Measurements from ENCODE around the gene DCP1B.

DCP1B gene

GRCh38 chr12:2004113-2004929, at the start of gene DCP1B:
DCP1B (minus strand) TSS chr12:2004457; CDS start chr12:2004431, 26 bp downstream.
- H3K4me3 Mint-ChIP-seq = peak within 1 kb of the TSS; percentile 95
- peaks cover 28% of the 10 kb centered on the region for H3K4me1 Mint-ChIP-seq
- no peaks in the 10 kb centered on the region for H3K36me3 Mint-ChIP-seq
- no peaks in the 10 kb centered on the region for H3K9me3 Mint-ChIP-seq
- peak within 1 kb of the TSS; percentile 93 for H3K27ac Mint-ChIP-seq
- no peaks in the 10 kb centered on the region for H3K27me3 Mint-ChIP-seq
- peak; percentile 100 for ATAC-seq

- Mint-ChIP-seq H3K9me3 (no peaks in the 10 kb centered on the region), H3K27me3 (peaks cover 61% of the 10 kb centered on the region), H3K4me1 (peaks cover 21% of the 10 kb centered on the region), H3K36me3 (no peaks in the 10 kb centered on the region), H3K27ac (no peak overlapping the region), H3K4me3 (no peak overlapping the region)
- no peak for ATAC-seq
Measured at GRCh38 chr12:2053691-2054090, 49.4 kb upstream of the DCP1B start.

GRCh38 chr12:2052826-2053678, 48.8 kb upstream of the DCP1B start, which contains the start of gene CACNA1C:
CACNA1C (plus strand) TSS chr12:2052987; CDS start chr12:2053563, 576 bp downstream.
- peak within 1 kb of the TSS; percentile 69 for H3K4me3 Mint-ChIP-seq
- H3K4me1 Mint-ChIP-seq = peaks cover 21% of the 10 kb centered on the region
- H3K27me3 Mint-ChIP-seq = peaks cover 60% of the 10 kb centered on the region
- H3K36me3 Mint-ChIP-seq = no peaks in the 10 kb centered on the region
- no peak within 1 kb of the TSS for H3K27ac Mint-ChIP-seq
- H3K9me3 Mint-ChIP-seq = no peaks in the 10 kb centered on the region
- ATAC-seq = peak; percentile 61

GRCh38 chr12:2051700-2052621, 47.7 kb upstream of the DCP1B start:
- H3K9me3 Mint-ChIP-seq = no peaks in the 10 kb centered on the region

GRCh38 chr12:2049604-2050540, 45.6 kb upstream of the DCP1B start:
- H3K4me1 Mint-ChIP-seq = peaks cover 26% of the 10 kb centered on the region
- no peak overlapping the region for H3K27ac Mint-ChIP-seq
- ATAC-seq = no peak
- no peaks in the 10 kb centered on the region for H3K36me3 Mint-ChIP-seq
- H3K27me3 Mint-ChIP-seq = peaks cover 32% of the 10 kb centered on the region
- H3K4me3 Mint-ChIP-seq = no peak overlapping the region
- no peaks in the 10 kb centered on the region for H3K9me3 Mint-ChIP-seq

More at GRCh38 chr12:2051700-2052621, 47.7 kb upstream of the DCP1B start:
- H3K27me3 Mint-ChIP-seq = peaks cover 49% of the 10 kb centered on the region
- no peaks in the 10 kb centered on the region for H3K36me3 Mint-ChIP-seq
- H3K4me3 Mint-ChIP-seq = peak overlapping the region; percentile 67
- peaks cover 21% of the 10 kb centered on the region for H3K4me1 Mint-ChIP-seq
- no peak overlapping the region for H3K27ac Mint-ChIP-seq
- no peak for ATAC-seq

- Mint-ChIP-seq H3K27me3 (peaks cover 32% of the 10 kb centered on the region), H3K27ac (no peak overlapping the region), H3K9me3 (no peaks in the 10 kb centered on the region), H3K36me3 (no peaks in the 10 kb centered on the region), H3K4me1 (peaks cover 21% of the 10 kb centered on the region), H3K4me3 (no peak overlapping the region)
- ATAC-seq = no peak
Measured at GRCh38 chr12:2047752-2048151, 43.5 kb upstream of the DCP1B start.

- ATAC-seq = no peak
Measured at GRCh38 chr12:2046957-2047356, 42.7 kb upstream of the DCP1B start.

GRCh38 chr12:2044165-2044564, 39.9 kb upstream of the DCP1B start:
- no peak overlapping the region for H3K4me3 Mint-ChIP-seq
- no peak overlapping the region for H3K27ac Mint-ChIP-seq
- peaks cover 28% of the 10 kb centered on the region for H3K27me3 Mint-ChIP-seq
- H3K9me3 Mint-ChIP-seq = no peaks in the 10 kb centered on the region
- H3K4me1 Mint-ChIP-seq = peaks cover 5% of the 10 kb centered on the region
- H3K36me3 Mint-ChIP-seq = no peaks in the 10 kb centered on the region
- no peak for ATAC-seq

More at GRCh38 chr12:2046957-2047356, 42.7 kb upstream of the DCP1B start:
- Mint-ChIP-seq H3K27me3 (peaks cover 37% of the 10 kb centered on the region), H3K4me1 (peaks cover 20% of the 10 kb centered on the region), H3K36me3 (no peaks in the 10 kb centered on the region), H3K9me3 (no peaks in the 10 kb centered on the region), H3K4me3 (no peak overlapping the region), H3K27ac (no peak overlapping the region)

- H3K27me3 Mint-ChIP-seq = peaks cover 35% of the 10 kb centered on the region
- H3K27ac Mint-ChIP-seq = no peak overlapping the region
- H3K4me1 Mint-ChIP-seq = peaks cover 5% of the 10 kb centered on the region
- H3K4me3 Mint-ChIP-seq = no peak overlapping the region
- no peaks in the 10 kb centered on the region for H3K9me3 Mint-ChIP-seq
- ATAC-seq = no peak
- H3K36me3 Mint-ChIP-seq = no peaks in the 10 kb centered on the region
Measured at GRCh38 chr12:2043054-2043453, 38.8 kb upstream of the DCP1B start.

- Mint-ChIP-seq H3K9me3 (no peaks in the 10 kb centered on the region), H3K4me3 (no peak overlapping the region), H3K4me1 (peaks cover 14% of the 10 kb centered on the region), H3K27ac (no peak overlapping the region), H3K36me3 (no peaks in the 10 kb centered on the region), H3K27me3 (peaks cover 66% of the 10 kb centered on the region)
- no peak for ATAC-seq
Measured at GRCh38 chr12:2039034-2039433, 34.8 kb upstream of the DCP1B start.

- H3K27me3 Mint-ChIP-seq = peaks cover 81% of the 10 kb centered on the region
- H3K4me3 Mint-ChIP-seq = peak overlapping the region; percentile 69
- H3K36me3 Mint-ChIP-seq = no peaks in the 10 kb centered on the region
- no peak overlapping the region for H3K27ac Mint-ChIP-seq
- ATAC-seq = no peak
- H3K9me3 Mint-ChIP-seq = no peaks in the 10 kb centered on the region
- H3K4me1 Mint-ChIP-seq = peaks cover 14% of the 10 kb centered on the region
Measured at GRCh38 chr12:2035431-2036055, 31.3 kb upstream of the DCP1B start.

- ATAC-seq = peak; percentile 93
- no peaks in the 10 kb centered on the region for H3K36me3 Mint-ChIP-seq
- peaks cover 76% of the 10 kb centered on the region for H3K27me3 Mint-ChIP-seq
- peak overlapping the region; percentile 69 for H3K4me3 Mint-ChIP-seq
- no peak overlapping the region for H3K27ac Mint-ChIP-seq
- peaks cover 14% of the 10 kb centered on the region for H3K4me1 Mint-ChIP-seq
- H3K9me3 Mint-ChIP-seq = no peaks in the 10 kb centered on the region
Measured at GRCh38 chr12:2034633-2035430, 30.6 kb upstream of the DCP1B start.

- H3K27me3 Mint-ChIP-seq = peaks cover 62% of the 10 kb centered on the region
- H3K4me1 Mint-ChIP-seq = peaks cover 14% of the 10 kb centered on the region
- no peak overlapping the region for H3K4me3 Mint-ChIP-seq
- ATAC-seq = no peak
- H3K9me3 Mint-ChIP-seq = no peaks in the 10 kb centered on the region
- no peak overlapping the region for H3K27ac Mint-ChIP-seq
- no peaks in the 10 kb centered on the region for H3K36me3 Mint-ChIP-seq
Measured at GRCh38 chr12:2032506-2032905, 28.2 kb upstream of the DCP1B start.
